Measurements from ENCODE around the gene PRSS50.

- TF ChIP-seq POLR2A (IDR thresholded peaks at IDR 0.05) = no peak
- TF ChIP-seq CTCF (IDR thresholded peaks at IDR 0.05) = no peak
These were observed 17.1 kb upstream of the PRSS50 start for GRCh38 chr3:46734773-46735172.
